GM21423 (cell line): ENCODE data around the gene ADAMTS2.

ENCODE experiments used
- ATAC-seq: cut with Tn5 transposase; IDR thresholded peaks from one replicate; pipeline ENCODE4 v1.9.1; 2021; ENCODE audit warnings: mild to moderate bottlenecking, moderate library complexity; ENCODE audit not compliant: unreplicated experiment

The ADAMTS2 gene

DNA sequence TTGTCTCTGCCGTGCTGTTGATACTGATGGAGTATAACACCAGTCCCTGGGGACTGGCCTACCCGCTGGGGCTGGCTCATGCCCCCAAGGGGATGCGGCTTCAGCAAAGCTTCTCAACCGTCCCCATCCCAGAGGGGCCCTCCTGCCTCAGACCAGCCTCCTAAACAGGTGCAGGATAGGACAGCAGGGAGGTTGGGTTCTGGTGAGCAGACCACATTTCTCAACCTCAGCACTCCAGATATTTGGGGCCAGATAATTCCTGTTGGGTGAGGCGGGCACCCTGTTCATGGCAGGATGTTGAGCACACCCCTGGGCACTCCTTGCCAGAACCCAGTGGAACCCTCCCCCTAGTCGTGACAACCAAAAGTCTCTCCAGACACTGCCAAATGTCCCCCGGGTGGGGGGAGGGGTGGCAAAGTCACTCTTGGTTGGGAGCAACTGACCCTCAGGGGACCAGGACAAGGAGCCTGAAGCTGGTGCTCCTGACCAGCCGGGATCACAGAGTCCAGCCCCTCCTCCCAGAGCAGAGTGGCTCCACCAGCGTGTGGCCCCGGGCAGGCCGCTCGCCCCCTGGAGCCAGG, 177.3 kb downstream of the ADAMTS2 start:
- no peak for ATAC-seq

DNA sequence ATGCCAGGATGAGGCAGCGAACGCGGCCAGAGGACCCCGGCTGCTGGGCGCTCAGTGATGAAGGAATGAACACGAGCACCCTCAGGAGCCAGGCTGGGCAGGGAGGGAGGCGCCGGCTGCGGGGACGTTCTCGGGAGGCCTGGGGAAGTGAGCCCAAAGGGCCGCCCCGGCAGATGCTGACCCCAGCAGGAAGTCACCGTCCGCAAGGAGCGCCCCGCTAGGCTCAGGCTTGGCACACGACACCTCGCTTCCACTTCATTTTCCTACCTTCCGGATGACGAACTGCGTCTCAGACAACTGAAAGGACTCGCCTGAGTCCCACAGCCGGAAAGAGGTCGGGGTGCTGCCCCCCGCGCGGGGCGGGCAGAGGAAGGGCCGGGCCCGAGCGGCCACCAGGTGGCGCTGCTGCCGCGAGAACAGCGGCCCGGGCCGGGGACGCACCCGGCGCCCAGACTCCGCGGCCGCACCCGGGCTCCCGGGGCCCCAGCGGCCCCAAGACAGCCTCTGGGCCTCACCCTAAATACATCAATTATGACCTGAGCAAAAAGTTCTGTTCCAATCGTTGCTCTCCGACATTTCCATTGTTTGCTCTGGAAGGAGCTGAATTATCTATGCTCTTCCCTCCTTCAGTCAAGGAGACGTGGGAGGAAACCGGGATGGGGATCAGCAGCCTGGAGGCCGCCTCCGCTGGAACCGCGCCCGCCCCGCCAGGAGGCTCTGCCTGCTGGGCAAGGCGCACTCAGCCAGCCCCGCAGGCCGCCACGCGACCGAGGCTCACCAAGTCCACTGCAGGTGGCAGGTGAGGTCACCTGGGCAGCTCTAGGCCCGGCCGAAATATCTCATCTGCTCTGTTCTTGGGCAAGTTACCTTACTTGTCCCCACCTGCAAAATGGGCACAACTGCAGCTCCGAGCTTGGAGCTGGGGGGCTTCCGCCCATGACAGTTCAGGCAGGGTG, 178.1 kb downstream of the ADAMTS2 start:
- peak; percentile 72 for ATAC-seq

DNA sequence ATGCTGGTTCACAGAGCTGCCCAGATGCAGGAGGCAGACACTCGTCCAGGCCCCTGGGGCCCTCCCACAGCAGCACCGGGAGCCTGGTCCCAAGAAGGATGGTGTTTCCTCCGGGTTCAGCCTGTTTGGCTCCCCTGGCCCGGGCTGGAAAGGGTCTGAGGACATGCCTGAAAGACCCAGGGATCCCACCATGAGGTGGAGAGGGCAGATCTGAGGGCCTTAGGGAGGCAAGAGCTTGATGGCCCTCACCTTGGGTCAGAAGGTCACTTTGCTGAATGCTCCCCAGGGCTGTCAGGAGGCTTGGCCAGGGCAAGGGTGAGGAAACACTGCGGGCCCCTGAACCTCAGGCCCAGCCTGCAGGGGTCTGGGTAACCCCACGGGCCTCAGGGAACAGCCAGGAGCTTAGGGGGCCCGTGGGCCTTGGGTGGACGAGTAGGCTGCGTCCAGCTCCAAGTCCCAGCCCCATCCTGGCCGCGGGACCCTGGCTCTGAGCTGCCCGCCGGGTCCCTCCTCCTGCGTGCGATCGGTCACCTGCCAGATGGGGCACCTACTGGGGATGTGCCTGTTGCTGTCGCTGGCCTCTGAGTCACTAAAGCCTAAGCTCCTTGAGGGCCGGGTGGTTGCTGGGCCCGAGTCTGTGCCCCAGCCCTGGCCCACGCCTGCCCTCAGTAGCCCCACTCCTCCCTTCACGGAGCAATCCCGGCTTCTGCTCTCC, 178.9 kb downstream of the ADAMTS2 start:
- no peak for ATAC-seq

DNA sequence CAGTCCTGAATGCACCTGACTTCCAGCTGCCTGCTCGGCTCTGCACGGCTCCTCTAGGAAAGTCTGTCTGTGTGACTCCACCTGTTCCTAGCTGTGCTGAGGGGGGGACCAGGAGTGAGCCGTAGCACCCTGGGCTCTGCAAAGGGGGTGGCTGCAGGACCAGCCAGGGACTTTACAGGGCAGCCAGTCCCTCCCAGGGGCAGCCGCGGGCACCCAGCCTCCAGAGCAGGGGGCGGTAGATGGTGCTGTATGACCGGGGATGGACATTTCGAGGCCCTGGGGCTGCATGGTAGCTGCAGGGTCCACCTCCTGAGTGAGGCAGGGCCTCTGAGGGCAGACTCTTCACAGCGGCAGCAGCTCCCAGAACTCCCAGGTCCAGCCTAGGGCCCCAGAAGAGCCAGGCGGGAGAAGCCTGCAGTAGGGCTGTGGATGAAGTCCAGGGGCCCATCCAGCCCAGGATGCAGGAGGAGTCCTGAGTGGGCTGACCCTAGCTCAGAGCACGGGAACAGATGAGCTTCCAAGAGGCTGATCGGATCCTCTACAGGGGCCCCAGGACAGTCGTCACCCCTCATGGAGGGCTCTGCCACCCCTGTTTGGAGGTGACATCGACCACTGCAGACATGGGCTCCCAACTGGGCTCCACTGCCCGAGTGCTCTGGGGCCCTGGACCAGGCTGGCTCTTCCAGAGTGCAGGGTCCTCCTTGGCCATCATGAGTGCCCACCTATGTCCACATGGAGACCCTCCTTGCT, 179.7 kb downstream of the ADAMTS2 start:
- ATAC-seq = no peak

DNA sequence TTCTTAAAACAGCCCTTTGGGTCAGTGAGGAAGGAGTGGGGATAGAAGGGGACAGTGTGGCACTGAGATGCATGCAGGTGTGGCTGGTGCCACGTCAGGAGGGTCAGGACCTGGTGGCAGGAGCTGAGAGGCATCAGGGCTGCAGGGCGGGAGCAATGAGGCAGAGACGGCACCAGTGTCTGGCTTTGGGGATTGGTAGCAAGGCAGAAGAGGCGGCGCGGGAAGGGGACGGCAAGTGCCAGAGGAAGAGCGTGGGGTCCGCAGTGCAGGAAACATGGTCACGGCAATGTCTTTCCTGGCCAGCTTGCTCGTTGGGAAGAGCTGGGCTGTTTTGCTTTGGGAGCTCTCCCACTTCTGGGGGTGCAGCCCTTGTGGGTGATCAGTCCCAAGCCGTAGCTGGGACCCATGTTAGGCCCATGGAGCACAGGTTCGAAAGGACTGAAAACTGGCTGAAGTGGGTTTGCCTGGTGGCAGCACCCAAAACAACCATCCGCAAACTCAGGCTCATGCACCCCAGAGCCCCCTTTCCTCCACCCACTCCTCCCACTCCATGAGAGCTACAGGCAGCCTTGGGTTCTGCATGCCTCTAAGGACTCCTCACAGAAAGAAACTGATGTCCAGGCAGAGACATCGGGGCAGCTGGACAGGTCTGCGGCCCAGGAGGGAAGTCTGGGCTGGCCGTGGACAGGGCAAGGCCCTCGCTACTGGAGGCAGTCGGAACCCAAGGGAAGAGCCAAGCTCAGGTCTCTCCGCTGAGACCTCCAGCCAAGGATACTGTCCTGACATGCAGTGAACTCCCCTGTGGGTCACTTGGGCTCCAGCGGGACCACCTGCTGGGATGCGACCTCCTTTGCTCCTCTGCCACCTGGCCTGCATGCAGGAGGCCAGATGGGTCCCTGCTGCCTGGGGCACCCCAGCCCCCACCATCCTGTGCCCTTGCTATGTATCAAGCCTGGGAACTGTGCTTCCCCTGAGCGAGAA, 180.6 kb downstream of the ADAMTS2 start:
- no peak for ATAC-seq

DNA sequence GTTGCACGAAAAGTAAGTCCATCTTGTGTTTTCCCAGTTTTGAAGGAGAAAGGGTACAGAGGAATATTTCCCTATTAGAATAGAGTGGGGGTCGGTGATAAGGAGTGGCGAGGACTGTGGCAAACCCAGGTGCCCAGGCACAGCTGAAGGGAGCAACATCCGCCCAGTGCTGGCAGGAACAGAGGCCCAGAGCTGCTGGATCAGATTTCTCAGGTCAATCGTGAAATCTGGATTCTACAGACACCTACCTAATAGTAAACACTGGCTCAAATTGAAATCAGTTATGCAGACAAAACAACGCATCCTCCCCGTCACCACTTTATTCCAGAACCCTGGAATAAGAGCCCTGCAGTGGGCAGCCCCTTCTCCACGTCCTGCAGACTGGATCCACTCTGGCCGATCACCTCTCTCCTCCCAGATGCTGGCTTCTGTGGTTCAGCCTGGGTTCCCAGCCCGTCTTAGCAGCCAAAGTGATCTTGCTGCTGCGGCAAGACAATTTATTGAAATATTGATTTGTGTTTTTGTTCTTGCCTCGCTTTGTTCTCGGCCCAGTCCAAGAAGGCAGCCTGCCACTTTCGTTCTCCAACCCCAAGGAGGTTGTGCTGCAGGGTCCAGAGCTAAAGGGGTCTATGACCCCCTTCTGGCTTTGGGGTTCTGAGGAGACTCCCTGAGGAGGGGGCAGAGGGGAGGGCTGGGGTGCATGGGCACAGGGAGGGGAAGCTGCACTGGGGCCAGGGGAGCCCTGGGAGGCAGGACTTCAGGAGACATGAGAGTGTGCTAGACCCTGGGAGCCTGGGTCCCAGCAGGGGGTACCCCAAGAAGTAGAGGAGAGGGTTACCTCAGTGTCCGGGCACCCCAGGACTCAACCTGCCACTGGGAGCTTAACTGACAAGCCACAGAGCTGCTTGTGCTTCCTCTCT, 181.8 kb downstream of the ADAMTS2 start:
- ATAC-seq = no peak

DNA sequence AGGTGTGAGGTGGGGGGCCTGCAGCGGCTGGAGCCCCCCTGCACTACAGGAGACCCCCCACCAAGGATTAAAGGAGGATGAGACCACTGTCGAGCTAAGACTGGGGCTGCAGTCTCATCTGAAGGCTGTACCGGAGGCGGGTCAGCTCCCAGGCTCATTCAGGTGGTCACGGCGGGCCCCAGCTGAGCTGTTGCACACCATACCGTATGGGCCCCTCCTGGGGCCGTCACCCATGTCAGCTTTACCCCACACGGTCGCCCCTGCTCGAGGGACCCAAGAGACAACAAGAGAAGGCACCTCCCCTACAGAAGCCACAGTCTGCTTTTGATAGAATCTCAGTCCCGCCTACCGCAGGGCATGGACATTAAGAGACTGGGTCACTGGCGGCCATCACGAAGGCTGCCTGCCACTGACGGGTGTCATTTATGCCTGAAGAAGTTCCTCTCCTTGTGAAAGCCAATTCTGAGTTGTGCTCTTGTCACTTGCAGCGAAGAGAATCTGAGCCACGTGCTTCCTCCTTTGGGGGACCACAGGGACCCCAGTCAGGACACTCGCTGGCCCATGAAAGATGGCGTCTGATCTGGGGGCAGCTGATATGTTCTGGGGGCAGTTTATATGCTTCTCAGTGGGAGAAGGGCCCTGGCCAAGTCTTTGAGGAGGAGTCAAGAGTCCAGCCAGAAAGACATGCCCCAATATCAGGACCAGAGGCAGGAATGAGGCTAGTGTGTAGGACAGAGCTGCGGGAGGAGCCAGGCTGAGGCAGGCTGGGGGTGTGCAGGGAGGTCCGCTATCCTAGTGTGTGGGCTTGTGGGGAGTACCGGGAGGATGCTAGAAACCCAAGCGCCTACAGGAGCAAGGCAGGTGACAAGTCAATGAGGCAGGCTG, 182.7 kb downstream of the ADAMTS2 start:
- no peak for ATAC-seq

DNA sequence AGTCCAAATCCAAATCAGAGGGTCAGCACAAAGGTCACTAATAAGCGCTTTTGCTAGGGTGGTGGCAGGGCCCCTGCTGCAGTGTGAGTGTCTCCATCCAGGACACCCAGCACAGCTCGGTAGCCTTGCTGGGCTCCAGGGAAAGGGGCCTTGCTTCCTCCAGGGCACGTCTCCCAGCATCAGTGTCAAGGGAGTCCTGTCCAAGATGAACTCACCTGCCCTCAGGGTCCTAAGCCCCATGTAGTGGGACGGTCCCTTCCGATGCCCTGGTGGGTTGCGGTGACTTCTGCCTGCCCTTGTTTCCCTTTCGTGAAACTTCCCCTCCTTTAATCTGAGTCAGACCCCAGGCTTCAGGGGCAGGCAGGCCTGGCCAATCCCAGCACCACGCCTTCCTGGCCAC, 183.4 kb downstream of the ADAMTS2 start:
- no peak for ATAC-seq

DNA sequence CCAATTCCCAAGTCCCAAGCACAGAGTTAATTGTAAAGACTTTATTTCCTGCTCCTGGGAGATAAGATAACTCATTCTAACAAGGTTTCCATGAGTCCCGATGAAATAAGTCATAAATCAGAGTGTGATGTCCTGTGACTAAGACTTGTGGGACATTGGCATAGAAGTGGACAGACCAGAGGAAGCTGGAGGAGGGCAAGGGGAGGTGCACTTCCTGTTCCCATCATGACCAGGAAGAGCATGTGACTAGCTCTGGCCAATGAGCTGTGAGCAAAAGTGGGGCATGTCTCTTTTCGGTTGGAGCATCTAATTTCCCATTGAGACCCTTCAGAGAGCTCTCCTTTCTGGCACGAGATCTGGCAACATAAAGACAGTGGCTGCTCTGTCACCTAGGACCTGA, 184.7 kb downstream of the ADAMTS2 start:
- no peak for ATAC-seq

DNA sequence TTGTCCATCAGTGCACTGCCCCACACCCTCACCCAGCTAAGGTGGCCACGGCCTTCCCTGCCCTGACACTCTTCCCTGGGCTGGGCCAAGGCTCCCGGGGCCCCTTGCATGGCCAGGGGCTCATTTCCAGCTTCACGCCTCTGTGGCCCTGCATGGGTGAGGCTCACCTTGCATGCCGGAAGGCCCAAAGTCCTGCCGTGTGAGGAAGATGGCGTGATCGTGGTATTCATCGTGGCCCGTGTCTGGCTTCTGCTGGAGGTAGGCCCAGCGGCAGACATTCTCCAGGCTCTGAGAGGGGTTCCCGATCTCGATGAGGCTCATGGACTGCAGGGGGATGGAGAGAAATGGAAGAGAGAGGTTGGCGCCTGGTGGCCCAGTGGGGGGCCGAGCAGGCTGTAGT, 186.7 kb downstream of the ADAMTS2 start:
- no peak for ATAC-seq

DNA sequence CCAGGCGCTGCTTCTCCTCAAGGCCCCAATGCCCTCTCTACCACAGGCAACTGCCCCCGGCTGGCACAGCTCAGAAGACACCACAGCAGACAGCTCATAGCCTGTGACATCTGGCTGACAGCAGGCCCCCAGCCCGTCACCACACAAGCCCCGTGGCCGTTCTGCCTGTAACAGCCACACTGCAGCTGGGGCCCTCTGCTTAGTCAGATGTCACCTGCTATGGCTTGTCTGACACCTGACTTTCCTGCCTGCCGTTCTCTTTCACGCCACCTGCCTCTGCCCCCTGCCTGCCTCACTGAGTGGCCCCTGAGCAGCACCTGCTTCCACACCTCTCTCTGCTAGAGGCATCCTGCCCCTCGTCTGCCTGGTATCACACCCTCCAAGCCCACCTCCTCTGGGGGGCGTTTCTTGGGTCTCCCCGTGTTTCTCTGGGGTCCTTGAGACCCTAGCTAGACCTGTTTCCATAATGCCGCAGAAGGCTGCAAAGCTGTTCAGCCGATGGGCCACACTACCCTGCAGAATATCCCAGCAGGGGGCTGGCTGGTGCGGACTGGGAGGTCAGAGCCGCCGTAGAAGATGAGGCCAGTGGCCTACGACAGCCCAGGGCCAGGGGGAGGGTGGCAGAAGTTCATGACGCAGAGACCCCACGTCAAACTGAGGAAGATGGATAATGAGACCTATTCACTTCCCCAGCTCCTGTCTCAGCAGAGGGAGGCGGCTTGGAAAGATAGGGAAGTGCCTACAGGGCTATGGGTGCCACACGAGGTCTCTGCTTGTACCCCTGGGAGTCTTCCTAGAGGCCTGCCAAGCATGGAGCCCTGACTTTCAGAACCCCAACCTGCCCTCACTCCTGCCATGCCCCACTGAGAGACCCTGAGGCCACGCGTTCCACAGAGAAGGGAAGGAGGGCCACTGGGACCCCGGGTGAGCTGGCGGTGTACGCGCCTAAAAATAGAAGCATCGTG, 190.0 kb downstream of the ADAMTS2 start:
- ATAC-seq = no peak

DNA sequence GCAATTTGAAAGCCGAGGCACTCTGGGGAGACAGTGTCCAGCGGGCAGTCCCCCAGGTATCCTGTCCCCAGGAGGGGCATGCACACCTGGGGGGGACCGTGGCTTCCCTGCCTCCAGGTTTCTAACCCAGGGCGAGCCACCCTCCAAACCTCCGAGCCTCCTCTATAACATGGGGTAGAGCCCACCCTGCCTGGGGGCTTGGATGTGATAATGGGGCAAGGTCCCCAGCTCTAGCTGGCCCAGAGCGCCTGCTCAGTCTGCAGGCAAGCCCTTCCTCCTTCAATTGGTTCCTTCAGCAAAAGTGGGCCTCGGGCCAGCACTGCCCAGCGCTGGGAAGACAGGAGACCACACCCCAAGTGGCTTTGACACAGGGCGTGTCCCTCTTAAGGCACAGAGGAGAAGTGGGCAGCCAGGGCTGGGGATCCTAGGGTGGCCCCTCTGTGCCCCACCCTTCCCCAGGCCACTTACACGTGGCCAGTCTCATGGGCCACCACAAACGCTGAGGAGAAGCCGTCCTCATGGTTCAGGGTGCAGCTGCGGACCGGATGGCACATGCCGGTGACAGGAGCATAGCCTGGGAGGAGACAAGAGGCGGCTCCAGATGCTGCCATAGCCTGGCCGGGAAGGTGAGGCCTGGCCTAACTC, 190.8 kb downstream of the ADAMTS2 start:
- ATAC-seq = no peak

DNA sequence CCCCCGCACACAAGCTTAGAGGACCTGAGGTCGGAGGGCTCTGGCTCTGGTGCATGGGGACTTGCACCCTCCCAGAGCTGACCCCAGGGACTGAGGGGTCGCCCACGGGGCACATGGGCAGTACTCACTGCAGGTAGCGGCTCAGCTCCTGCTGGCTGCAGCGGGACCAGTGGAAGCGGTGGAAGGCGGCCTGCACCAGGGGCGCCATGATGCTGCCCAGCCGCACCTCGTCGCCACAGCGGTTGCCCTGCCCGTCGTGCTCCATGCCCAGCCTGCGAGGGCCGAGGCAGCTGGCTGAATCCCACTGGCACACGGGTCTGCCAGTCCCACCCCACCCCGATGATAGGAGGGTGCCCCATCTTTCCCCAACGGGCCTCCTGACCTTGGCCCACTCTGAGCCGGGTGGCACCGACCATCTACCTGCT, 191.3 kb downstream of the ADAMTS2 start:
- ATAC-seq = no peak

DNA sequence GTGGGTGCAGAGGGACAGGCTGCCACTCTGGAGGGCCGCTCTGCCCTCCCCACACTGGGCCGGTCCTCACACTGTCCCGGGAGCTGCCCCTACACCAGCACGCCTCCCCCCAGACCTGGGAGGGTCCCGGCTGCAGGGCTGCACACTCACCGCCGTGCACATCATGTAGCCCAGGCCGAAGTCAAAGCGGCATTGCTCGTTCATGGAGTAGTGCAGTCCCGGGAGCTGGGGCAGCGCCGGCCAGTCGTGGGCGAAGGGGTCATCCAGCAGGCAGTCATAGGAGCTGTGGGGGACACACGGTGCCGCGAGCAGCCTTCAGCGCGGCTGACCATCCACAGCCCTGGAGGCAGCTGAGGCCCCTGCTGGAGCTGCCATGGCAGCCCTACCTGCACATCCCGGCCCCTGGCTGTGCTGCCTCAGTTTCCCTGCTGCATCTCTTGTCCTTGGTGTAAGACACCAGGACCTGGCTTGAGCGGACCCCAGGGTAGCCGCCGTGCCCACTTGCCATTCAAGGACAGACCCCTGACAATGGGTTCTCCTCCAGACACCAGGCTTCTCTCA, 191.8 kb downstream of the ADAMTS2 start:
- no peak for ATAC-seq

DNA sequence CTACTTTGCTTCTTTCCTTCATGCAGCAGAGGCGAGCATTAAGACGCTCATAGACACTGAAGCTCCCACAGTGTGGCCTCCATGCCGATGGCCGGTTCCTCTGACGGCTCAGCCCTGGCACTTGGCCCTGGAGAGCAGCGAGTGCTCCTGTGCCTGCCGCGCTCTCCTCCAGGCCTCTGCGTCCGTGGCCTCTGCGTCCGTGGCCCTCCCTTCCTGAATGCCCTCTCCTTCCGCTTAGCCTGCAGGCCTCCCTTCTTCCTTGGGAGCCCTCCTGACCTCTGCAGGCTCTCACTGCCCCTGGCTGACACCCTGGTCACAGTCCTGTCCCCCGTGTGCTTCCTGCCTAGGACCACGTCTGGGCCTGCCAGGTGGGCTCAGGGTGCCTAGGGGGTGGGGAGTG, 192.3 kb downstream of the ADAMTS2 start:
- no peak for ATAC-seq
